ENCODE measurements around the gene GNG13.

GRCh38 chr16:824194-824593 lies 23.7 kb upstream of the GNG13 start:
- TF ChIP-seq EZH2 (IDR thresholded peaks at IDR 0.05; ENCODE audit: insufficient read depth, poor library complexity, severe bottlenecking) (no peak), EZH2phosphoT487 (IDR thresholded peaks at IDR 0.05; ENCODE audit: insufficient read depth, low read depth) (no peak)
